Measurements from ENCODE around the gene HELZ2.

Gene HELZ2

DNA sequence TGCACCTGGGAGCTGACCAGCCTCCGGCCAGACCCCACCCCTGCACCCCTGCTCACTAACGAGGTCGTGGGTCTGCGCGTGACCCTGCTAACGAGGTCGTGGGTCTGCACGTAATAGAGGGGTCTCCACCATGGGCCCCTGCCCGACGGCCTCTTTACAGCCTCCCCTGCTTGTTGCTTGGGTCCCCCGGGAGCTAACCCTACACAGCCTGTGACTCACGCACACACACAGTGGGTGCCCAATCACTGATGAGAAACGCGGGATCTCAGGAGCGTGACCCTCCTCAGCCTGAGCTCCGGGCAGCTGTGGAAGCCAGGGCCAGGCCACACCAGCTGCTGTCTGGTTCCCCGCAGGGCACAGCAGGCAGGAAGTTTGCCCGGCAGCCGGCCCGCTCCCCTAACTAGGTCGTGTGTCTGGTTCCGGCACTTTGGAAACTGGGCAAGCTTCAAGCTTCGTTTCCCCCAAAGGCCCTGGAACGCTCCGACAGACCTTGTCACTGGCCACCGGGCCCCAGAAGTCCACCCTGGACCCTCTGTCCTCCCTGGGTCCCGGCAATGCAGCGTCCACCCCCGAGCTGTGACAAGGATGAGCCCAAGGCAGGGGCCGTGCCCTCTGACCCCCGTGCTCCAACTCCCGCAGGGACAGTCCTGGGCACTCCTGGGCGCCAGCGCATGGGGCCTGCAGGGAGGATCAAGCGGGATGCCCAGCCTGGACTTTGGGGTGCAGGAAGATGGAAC lies 37.6 kb downstream of the HELZ2 start:
- TF ChIP-seq, protein P1, sequence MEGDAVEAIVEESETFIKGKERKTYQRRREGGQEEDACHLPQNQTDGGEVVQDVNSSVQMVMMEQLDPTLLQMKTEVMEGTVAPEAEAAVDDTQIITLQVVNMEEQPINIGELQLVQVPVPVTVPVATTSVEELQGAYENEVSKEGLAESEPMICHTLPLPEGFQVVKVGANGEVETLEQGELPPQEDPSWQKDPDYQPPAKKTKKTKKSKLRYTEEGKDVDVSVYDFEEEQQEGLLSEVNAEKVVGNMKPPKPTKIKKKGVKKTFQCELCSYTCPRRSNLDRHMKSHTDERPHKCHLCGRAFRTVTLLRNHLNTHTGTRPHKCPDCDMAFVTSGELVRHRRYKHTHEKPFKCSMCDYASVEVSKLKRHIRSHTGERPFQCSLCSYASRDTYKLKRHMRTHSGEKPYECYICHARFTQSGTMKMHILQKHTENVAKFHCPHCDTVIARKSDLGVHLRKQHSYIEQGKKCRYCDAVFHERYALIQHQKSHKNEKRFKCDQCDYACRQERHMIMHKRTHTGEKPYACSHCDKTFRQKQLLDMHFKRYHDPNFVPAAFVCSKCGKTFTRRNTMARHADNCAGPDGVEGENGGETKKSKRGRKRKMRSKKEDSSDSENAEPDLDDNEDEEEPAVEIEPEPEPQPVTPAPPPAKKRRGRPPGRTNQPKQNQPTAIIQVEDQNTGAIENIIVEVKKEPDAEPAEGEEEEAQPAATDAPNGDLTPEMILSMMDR (IDR thresholded peaks at IDR 0.05; ENCODE audit: low read depth, low read length) = no peak
- H3K4me3 ChIP-seq (ENCODE audit: low read depth, low read length) = no peak overlapping the region

DNA sequence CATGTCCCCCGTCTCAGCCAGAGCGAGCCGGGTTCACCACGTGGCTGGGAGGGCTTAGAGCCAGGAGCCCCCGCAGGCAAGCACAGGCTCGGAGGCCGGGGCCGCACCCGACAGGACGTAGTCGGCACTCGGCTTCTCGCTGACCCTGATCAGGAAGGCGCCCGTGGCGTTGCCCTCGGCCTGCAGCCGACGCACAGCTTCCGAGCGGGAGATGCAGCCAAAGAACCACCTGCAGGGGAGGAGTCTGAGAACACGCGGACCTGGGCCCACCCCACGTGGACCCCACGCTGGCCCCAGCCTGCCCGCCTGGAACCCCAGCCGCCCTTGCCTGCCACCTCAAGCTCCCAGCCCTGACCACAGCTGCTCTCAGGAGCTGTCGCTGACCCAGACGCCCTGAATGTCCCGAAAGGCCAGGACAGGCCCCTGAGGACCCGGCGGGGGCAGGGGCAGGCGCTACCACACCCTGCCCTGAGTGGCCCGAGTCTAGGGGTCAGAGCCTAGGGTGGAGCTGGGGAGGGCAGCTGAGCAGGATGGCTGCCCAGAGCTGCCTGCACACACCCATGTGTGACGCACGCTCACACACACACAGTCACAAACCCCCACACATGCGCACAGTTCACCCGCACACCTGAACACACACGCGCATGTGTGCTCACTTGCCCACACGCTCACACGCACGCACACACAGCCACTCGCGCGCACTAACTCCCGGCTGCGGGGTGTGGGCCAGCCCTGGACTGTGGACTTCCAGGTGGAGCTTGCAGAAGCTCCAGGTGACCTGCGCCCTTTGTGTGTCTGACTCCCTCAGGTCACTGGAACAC lies 39.0 kb downstream of the HELZ2 start:
- TF ChIP-seq, protein P1 (IDR thresholded peaks at IDR 0.05; ENCODE audit: low read depth, low read length) = no peak
- H3K4me3 ChIP-seq (ENCODE audit: low read depth, low read length) = no peak overlapping the region

DNA sequence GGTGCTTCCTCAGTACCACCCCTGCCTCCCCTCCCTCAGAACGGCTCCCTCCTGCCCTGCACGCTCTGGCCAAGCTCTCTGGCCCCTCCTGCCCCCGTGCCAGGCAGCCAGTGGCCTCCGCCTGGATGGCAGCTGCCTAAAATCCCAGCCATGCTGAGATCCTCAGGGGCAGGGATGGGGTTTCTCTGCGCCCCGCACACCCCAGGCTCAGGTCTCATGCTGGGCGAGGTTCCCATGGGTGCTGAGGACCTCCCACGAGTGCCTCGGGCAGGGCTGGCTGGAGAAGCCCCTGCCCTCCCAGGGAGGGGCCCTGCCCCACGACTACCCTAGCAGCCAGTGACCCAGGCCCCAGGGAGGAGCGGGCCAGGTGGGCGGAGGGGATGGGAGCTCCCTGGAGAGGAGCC lies 39.6 kb downstream of the HELZ2 start:
- H3K4me3 ChIP-seq (ENCODE audit: low read depth, low read length) = no peak overlapping the region
- TF ChIP-seq, protein P1 (IDR thresholded peaks at IDR 0.05; ENCODE audit: low read depth, low read length) = no peak

DNA sequence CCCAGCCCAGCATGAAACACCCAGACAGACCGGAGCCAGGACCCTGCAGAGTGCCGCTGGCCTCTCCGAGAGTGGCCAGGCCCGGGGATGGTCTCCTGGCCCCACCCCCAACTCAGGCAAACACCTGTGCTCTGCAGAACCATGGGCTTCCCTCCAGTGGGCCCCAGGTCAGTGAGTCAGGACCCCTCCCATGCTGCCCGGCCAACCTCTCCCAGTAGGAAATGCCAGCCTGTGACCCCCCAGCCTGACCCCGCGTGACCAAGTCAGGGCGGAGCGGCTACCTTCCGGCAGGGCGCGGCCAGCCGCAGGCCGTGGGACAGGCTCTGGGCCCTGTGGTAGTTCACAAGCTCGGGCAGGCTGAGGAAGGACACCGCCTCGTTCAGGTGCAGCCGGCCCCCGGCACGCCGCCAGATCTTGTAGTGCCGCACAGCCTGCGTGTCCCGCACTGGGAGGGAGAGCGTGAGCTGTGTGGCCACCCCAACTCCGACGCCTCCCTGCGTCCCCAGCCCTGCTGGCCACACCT lies 40.1 kb downstream of the HELZ2 start:
- TF ChIP-seq, protein P1 (IDR thresholded peaks at IDR 0.05; ENCODE audit: low read depth, low read length) = no peak
- no peak overlapping the region for H3K4me3 ChIP-seq (ENCODE audit: low read depth, low read length)

DNA sequence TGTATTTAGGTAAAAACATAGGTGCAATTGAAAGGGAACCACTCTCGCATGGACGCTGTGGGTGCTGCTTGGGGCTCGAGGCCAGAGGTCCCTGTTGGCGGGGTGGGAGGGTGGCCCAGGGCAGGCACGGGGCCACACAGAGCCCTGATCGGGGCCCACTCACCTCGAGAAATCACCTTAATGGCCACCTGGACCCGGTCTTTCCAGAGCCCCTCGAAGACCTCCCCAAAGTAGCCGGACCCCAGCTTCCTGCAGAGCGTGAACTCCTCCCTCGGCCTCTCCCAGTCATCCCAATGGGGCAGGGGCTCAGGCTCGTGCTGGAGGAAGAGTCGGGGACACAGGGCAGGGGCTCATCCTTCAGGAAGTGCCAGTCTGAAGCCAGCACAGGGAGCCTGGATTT lies 40.7 kb downstream of the HELZ2 start:
- TF ChIP-seq, protein P1 (IDR thresholded peaks at IDR 0.05; ENCODE audit: low read depth, low read length) = no peak
- no peak overlapping the region for H3K4me3 ChIP-seq (ENCODE audit: low read depth, low read length)

DNA sequence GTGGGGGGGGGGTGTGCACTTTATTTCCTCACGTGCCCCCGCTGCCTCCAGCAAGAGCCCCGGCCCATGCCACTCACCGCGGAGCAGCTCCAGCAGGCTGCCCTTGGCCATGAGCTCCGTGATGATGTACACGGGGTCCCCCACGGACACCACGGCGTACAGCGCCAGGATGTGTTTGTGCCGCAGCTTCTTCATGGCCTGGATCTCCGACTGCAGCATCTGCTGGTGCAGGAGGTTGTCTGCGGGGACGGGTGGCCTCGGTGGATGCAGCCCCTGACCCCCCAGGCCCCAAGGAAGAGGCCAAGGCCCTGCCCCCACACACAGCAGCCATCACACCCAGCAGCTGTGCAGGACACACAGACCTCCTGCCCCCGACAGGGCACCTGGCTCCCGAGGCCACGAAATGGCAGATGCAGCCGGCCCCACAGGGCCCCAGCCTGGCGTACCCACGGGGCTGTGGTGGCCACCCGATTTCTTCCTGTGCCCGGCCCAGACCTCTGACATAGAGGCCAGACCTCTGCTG lies 41.5 kb downstream of the HELZ2 start:
- TF ChIP-seq, protein P1 (IDR thresholded peaks at IDR 0.05; ENCODE audit: low read depth, low read length) = no peak

More for the DNA sequence above, 41.5 kb downstream of the HELZ2 start:
- no peak overlapping the region for H3K4me3 ChIP-seq (ENCODE audit: low read depth, low read length)
